HepG2 (cell line): ENCODE results near the gene TJP2. TPM values are rescaled to one million over a fixed set of nuclear protein-coding genes. Genes with fewer than 3 reads are reported as not detected.

Experiments
- ATAC-seq: fragments of 200-7000 bp; cut with Tn5 transposase; 3 replicates; pipeline ENCODE4 v1.9.1; 2020; ENCODE audit warnings: mild to moderate bottlenecking, moderate library complexity
- BruUV-seq: library from RNA; stranded (reverse); fragments of 400-500 nt; replicated peaks from 2 replicates; lab custom pipeline; 2021; lab: Mats Ljungman, UMichigan
- CTCF ChIA-PET: fragments of 300-600 bp; formaldehyde crosslinking; extraction: SDS; loops from one replicate; lab custom pipeline; 2021; ENCODE audit warnings: low total read pairs, inconsistent platforms, low intra/inter-chr PET ratio; lab: Yijun Ruan, JAX
- POLR2A ChIA-PET: fragments of 350-600 bp; sonication (Branson Sonifier 250); formaldehyde crosslinking; loops from one replicate; lab custom pipeline; 2020; ENCODE audit warnings: antibody characterized with exemption, inconsistent platforms; lab: Yijun Ruan, JAX
- DNase-seq: peaks from one replicate; pipeline ENCODE4 v3.0.0-alpha.2; 2015; ENCODE audit warnings: low spot score
- FAIRE-seq: peaks from 3 replicates; lab custom pipeline; 2011; peaks lifted over from hg19 to GRCh38; lab: Jason Lieb, UNC
- H2AFZ ChIP-seq: one replicate; pipeline ENCODE4 v1.6.1; 2011; ENCODE audit warnings: low read length, inconsistent platforms
- H3K27ac ChIP-seq: fragments of 300-600 bp; 3 replicates; pipeline ENCODE4 v1.8.0; 2011; ENCODE audit warnings: mixed run types, mild to moderate bottlenecking, mixed read lengths, low read length, inconsistent platforms; ENCODE audit not compliant: insufficient read depth; ENCODE audit errors: extremely low read length
- H3K27me3 ChIP-seq, 2 experiments: fragments of 200-600 bp in 1 of 2; 2 replicates in 1 of 2; 3 replicates in 1 of 2; pipeline versions ENCODE4 v1.6.0 to v1.8.0; 2011; ENCODE audit warnings: low read length in 2 of 2, mild to moderate bottlenecking in 2 of 2, moderate library complexity in 2 of 2, inconsistent platforms in 1 of 2; ENCODE audit not compliant: insufficient read depth in 2 of 2, control insufficient read depth in 1 of 2
- H3K36me3 ChIP-seq, 2 experiments: fragments of 200-600 bp in 1 of 2; replicated peaks in 1 of 2; 2 replicates in 1 of 2; 3 replicates in 1 of 2; pipeline versions ENCODE4 v1.5.1 to v1.8.0; 2011; ENCODE audit warnings: low read length in 2 of 2, inconsistent platforms in 1 of 2; ENCODE audit not compliant: insufficient read depth in 2 of 2, control insufficient read depth in 1 of 2
- H3K4me1 ChIP-seq: 2 replicates; pipeline ENCODE4 v1.5.1; 2012; ENCODE audit warnings: low read length, inconsistent platforms; ENCODE audit not compliant: insufficient read depth
- H3K4me2 ChIP-seq: 2 replicates; pipeline ENCODE4 v1.6.0; 2011; ENCODE audit warnings: low read depth, low read length, inconsistent platforms
- H3K4me3 ChIP-seq, 3 experiments: fragments of 200-600 bp in 1 of 3; sonication (generic), shearing (Covaris generic) in 1 of 3; replicated peaks in 1 of 3; 2 replicates each; pipeline ENCODE4 v1.5.1; 2011 to 2016; ENCODE audit warnings: low read length in 3 of 3, inconsistent platforms in 2 of 3, low read depth in 2 of 3, mild to moderate bottlenecking in 2 of 3, control low read depth in 1 of 3, mixed read lengths in 1 of 3; ENCODE audit not compliant: insufficient read depth in 1 of 3
- H3K79me2 ChIP-seq: one replicate; pipeline ENCODE4 v1.6.1; 2011; ENCODE audit warnings: low read length, inconsistent platforms; ENCODE audit not compliant: insufficient read depth
- H3K9ac ChIP-seq: 2 replicates; pipeline ENCODE4 v1.6.0; 2011; ENCODE audit warnings: mild to moderate bottlenecking, low read depth, low read length, inconsistent platforms; ENCODE audit not compliant: insufficient read depth
- H3K9me3 ChIP-seq: 2 replicates; pipeline ENCODE4 v1.5.1; 2012; ENCODE audit warnings: mild to moderate bottlenecking, low read length
- H4K20me1 ChIP-seq: 2 replicates; pipeline ENCODE4 v1.6.0; 2011; ENCODE audit warnings: inconsistent platforms, mild to moderate bottlenecking, low read length, moderate library complexity; ENCODE audit not compliant: insufficient read depth
- CBX2 ChIP-seq, 2 experiments: fragments of 200-600 bp in 1 of 2; sonication (generic); formaldehyde crosslinking in 1 of 2; IDR thresholded peaks; 2 replicates each; pipeline versions ENCODE4 v1.7.0 to v1.8.1; 2018 to 2022; ENCODE audit warnings: low read depth in 2 of 2, low read length in 1 of 2, mild to moderate bottlenecking in 1 of 2, missing genetic modification reagents in 1 of 2
- CREBL2 ChIP-seq: sonication (generic); formaldehyde crosslinking; IDR thresholded peaks from 2 replicates; pipeline ENCODE4 v1.8.1; 2023; ENCODE audit warnings: missing genetic modification reagents, mild to moderate bottlenecking, borderline replicate concordance
- FOXP1 ChIP-seq, 2 experiments: fragments of 450-650 bp in 1 of 2; IDR thresholded peaks; 2 replicates each; pipeline ENCODE4 v1.6.1; 2017 to 2018; ENCODE audit warnings: antibody characterized with exemption in 1 of 2
- KAT8 ChIP-seq: IDR thresholded peaks from 2 replicates; pipeline ENCODE4 v1.6.1; 2016; ENCODE audit warnings: missing genetic modification reagents, missing compliant biosample characterization
- KDM4B ChIP-seq: sonication (generic); formaldehyde crosslinking; IDR thresholded peaks from 2 replicates; pipeline ENCODE4 v1.4.0; 2020; ENCODE audit warnings: missing genetic modification reagents
- MAX ChIP-seq: IDR thresholded peaks from 2 replicates; pipeline ENCODE4 v1.6.1; 2012; ENCODE audit warnings: inconsistent platforms
- MXD4 ChIP-seq: IDR thresholded peaks from 2 replicates; pipeline ENCODE4 v1.6.1; 2016; ENCODE audit warnings: mild to moderate bottlenecking, missing biosample characterization, missing genetic modification reagents
- PCBP1 ChIP-seq: fragments of 200-400 bp; formaldehyde crosslinking; IDR thresholded peaks from 2 replicates; pipeline ENCODE4 v1.6.1; 2017; ENCODE audit warnings: mild to moderate bottlenecking, low read depth, low read length, borderline replicate concordance
- SAP130 ChIP-seq: IDR thresholded peaks from 2 replicates; pipeline ENCODE4 v1.6.1; 2016; ENCODE audit warnings: low read depth
- ZKSCAN5 ChIP-seq: sonication (generic); formaldehyde crosslinking; IDR thresholded peaks from 2 replicates; pipeline ENCODE4 v1.5.1; 2020; ENCODE audit warnings: mild to moderate bottlenecking, missing genetic modification reagents
- ZNF34 ChIP-seq: sonication (generic); formaldehyde crosslinking; IDR thresholded peaks from 2 replicates; pipeline ENCODE4 v1.4.0; 2020; ENCODE audit warnings: mild to moderate bottlenecking, missing genetic modification reagents, borderline replicate concordance
- ZNF562 ChIP-seq: sonication (generic); formaldehyde crosslinking; IDR thresholded peaks from 2 replicates; pipeline ENCODE4 v1.8.0; 2022; ENCODE audit warnings: missing genetic modification reagents, borderline replicate concordance
- WGBS: methylation state at CpG from one replicate; pipeline ENCODE4 v1.1.6; 2017; ENCODE audit warnings: low lambda C conversion rate; 5-methylcytosine and 5-hydroxymethylcytosine counted together
- in situ Hi-C: cut with HindIII; loops from 2 replicates; pipeline ENCODE4 v1.10.0; 2017; ENCODE audit warnings: low pct_unique_long_range_greater_than_20kb; ENCODE audit not compliant: extremely low pct_ligation_motif_present
- intact Hi-C: fragments of 100-400 bp; cut with micrococcal nuclease; formaldehyde crosslinking; loops from one replicate; pipeline ENCODE4 v1.10.0; 2022; ENCODE audit not compliant: unreplicated experiment
- polyA plus RNA-seq, 8 experiments: library from polyadenylated mRNA; depleted of rRNA in 3 of 8; stranded (reverse) in 7 of 8; unstranded in 1 of 8; fragments of >200 nt; fragmentation: Illumina TruSeq in 4 of 8; extraction: Trizol in 4 of 8; gene quantifications; 2 replicates each; pipeline versions ENCODE4 v1.2.1 to v1.2.3, GENCODE V29; 2011 to 2016; ENCODE audit warnings: low read depth in 4 of 8, missing spikeins in 1 of 8, mixed read lengths in 1 of 8; ENCODE audit not compliant: insufficient read depth in 1 of 8
- total RNA-seq, 5 experiments: library from RNA; depleted of rRNA; stranded (reverse); fragments of >200 nt; fragmentation: Illumina TruSeq; extraction: Trizol; gene quantifications; 2 replicates each; pipeline ENCODE4 v1.2.3, GENCODE V29; 2016; ENCODE audit warnings: low read depth in 1 of 5

The TJP2 gene
- total and polyA plus RNA-seq, 2 of the 13 experiments (the other 11 are each of a cell fraction or from before 2014, with no cell fraction given), result 109 to 110 TPM

DNA sequence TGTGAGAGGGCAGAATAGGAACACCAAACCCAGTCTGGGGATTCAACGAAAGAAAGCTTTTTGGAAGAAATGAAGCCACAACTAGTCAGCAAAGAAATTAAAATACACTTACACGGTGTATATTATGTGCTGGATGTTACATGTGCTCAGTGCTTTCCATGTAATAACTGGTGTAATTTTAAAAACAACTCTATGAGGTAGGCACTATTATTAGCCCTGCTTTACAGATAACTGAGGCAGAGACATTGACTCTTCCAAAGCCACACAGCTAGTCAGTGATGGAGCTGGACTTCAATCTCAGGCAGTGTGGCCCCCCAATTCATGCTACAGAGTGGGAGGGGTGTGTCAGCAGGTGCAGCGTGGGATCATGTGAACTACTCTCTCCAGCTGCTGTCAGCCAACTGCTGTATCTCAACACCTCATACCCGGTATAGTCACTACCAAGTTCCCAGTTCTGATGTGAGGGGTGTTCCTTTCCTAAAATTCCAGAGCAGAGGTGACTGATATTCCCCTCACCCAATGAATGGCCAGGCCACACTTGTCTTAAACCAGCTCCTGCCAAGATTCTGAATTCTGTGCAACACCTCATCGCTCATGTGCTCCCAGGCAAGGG is 33.8 kb upstream of the TJP2 start:
- Histone ChIP-seq H3K27ac (no peak overlapping the region), H3K9ac (no peak overlapping the region), H3K4me3 (no peak overlapping the region), H3K27me3 (no peaks in the 10 kb centered on the region), H3K36me3 (peaks cover 17 to 63% of the 10 kb centered on the region in 2 experiments), H3K4me1 (peaks cover 16% of the 10 kb centered on the region; the same call in 1 of the 2 replicates), H4K20me1 (peaks cover 24% of the 10 kb centered on the region), H2AFZ (no peak overlapping the region), H3K4me2 (no peak overlapping the region), H3K9me3 (no peaks in the 10 kb centered on the region), H3K79me2 (peaks cover 89% of the 10 kb centered on the region)
- 92% methylated on average over 5 of the region's 5 CpGs for WGBS
- FAIRE-seq (no peak), DNase-seq (no peak), ATAC-seq (no peak; the same call in 2 of the 3 replicates)
- intact Hi-C loops, result no loop called here
- in situ Hi-C loops, result no loop called here
- TF ChIP-seq CBX2 (IDR thresholded peaks at IDR 0.05; ENCODE audit: low read depth, low read length) (no peak), CBX2 (CRISPR knock-in tag; IDR thresholded peaks at IDR 0.05; ENCODE audit: low read depth) (no peak), FOXP1 (IDR thresholded peaks at IDR 0.05) (no peak), FOXP1 (CRISPR knock-in tag; IDR thresholded peaks at IDR 0.05) (no peak), PCBP1 (no peak), SAP130 (CRISPR knock-in tag) (no peak), ZNF562 (CRISPR knock-in tag) (no peak), MXD4 (CRISPR knock-in tag) (no peak), ZNF34 (CRISPR knock-in tag) (no peak), KAT8 (no peak), ZKSCAN5 (CRISPR knock-in tag) (no peak), MAX (no peak), CREBL2 (CRISPR knock-in tag) (no peak), KDM4B (CRISPR knock-in tag) (no peak)
- ChIA-PET POLR2A (interaction anchor here (1.1 kb wide), 1 partner anchor 9 kb away, joined by 3 read pairs; no protein-coding TSS in a partner anchor), CTCF (no interaction called here)
- no TSS peak for BruUV-seq
